Endothelial cell of umbilical vein (primary cell): ENCODE results near the gene CEACAM7. TPM values are rescaled to one million over a fixed set of nuclear protein-coding genes. Genes with fewer than 3 reads are reported as not detected.

Source experiments
- BruUV-seq: library from RNA; stranded (reverse); fragments of 400-500 nt; replicated peaks from 2 replicates; lab custom pipeline; 2021; lab: Mats Ljungman, UMichigan
- CTCF ChIA-PET: fragments of 300-600, 350-600 bp; sonication (Branson Sonifier 250); formaldehyde crosslinking; loops from one replicate; lab custom pipeline; 2021; ENCODE audit warnings: antibody characterized with exemption, inconsistent platforms; lab: Charles Lee
- POLR2A ChIA-PET: fragments of 300-600, 350-600 bp; sonication (Branson Sonifier 250); formaldehyde crosslinking; loops from one replicate; lab custom pipeline; 2021; ENCODE audit warnings: antibody characterized with exemption, inconsistent platforms; lab: Charles Lee
- DNase-seq: peaks from one replicate; pipeline ENCODE4 v3.0.0-alpha.2; 2011; ENCODE audit warnings: low read depth, low spot score
- FAIRE-seq: peaks from 2 replicates; lab custom pipeline; 2011; peaks lifted over from hg19 to GRCh38; lab: Jason Lieb, UNC
- H2AFZ ChIP-seq: 2 replicates; pipeline ENCODE4 v1.6.0; 2012; ENCODE audit warnings: low read depth, low read length, control low read depth, inconsistent platforms
- H3K27ac ChIP-seq: 2 replicates; pipeline ENCODE4 v1.5.1; 2011; ENCODE audit warnings: low read depth, mild to moderate bottlenecking, control low read depth, low read length, moderate library complexity; ENCODE audit not compliant: insufficient read depth
- H3K27me3 ChIP-seq, 2 experiments: 2 replicates each; pipeline versions ENCODE4 v1.6.0 to v1.6.1; 2011; ENCODE audit warnings: low read length in 2 of 2, mixed read lengths in 1 of 2; ENCODE audit not compliant: control insufficient read depth in 2 of 2, insufficient read depth in 2 of 2
- H3K36me3 ChIP-seq, 2 experiments: 2 replicates in 1 of 2; 3 replicates in 1 of 2; pipeline ENCODE4 v1.5.1; 2011; ENCODE audit warnings: low read length in 2 of 2, mild to moderate bottlenecking in 1 of 2, moderate library complexity in 1 of 2; ENCODE audit not compliant: control insufficient read depth in 2 of 2, insufficient read depth in 2 of 2; ENCODE audit errors: extremely low read depth in 1 of 2
- H3K4me1 ChIP-seq: 3 replicates; pipeline ENCODE4 v1.5.1; 2011; ENCODE audit warnings: mild to moderate bottlenecking, low read length; ENCODE audit not compliant: control insufficient read depth, insufficient read depth; ENCODE audit errors: extremely low read depth
- H3K4me2 ChIP-seq: 2 replicates; pipeline ENCODE4 v1.6.1; 2011; ENCODE audit warnings: low read length, control low read depth, mixed read lengths; ENCODE audit not compliant: insufficient read depth
- H3K4me3 ChIP-seq, 3 experiments: fragments of 200-600 bp in 1 of 3; sonication (generic), shearing (Covaris generic) in 1 of 3; replicated peaks in 1 of 3; 2 replicates each; pipeline ENCODE4 v1.5.1; 2011 to 2016; ENCODE audit warnings: control low read depth in 3 of 3, low read length in 3 of 3, mild to moderate bottlenecking in 2 of 3, inconsistent platforms in 1 of 3, low read depth in 1 of 3, moderate library complexity in 1 of 3; ENCODE audit not compliant: insufficient read depth in 1 of 3
- H3K79me2 ChIP-seq: 2 replicates; pipeline ENCODE4 v1.6.0; 2012; ENCODE audit warnings: low read length, inconsistent platforms; ENCODE audit not compliant: control insufficient read depth, insufficient read depth
- H3K9ac ChIP-seq: replicated peaks from 2 replicates; pipeline ENCODE3; 2011; ENCODE audit warnings: low read length, control low read depth; ENCODE audit not compliant: insufficient read depth; ENCODE audit errors: extremely low read depth
- H3K9me1 ChIP-seq: replicated peaks from 3 replicates; pipeline ENCODE4 v1.6.0; 2011; ENCODE audit warnings: mild to moderate bottlenecking, low read length; ENCODE audit not compliant: control insufficient read depth, insufficient read depth; ENCODE audit errors: extremely low read depth
- H3K9me3 ChIP-seq: replicated peaks from 2 replicates; pipeline ENCODE4 v1.5.1; 2012; ENCODE audit warnings: low read length, inconsistent platforms; ENCODE audit not compliant: control insufficient read depth, insufficient read depth
- H4K20me1 ChIP-seq: replicated peaks from 2 replicates; pipeline ENCODE3; 2011; ENCODE audit warnings: mild to moderate bottlenecking, low read length; ENCODE audit not compliant: control insufficient read depth, insufficient read depth; ENCODE audit errors: extremely low read depth
- CTCF ChIP-seq, 2 donors: IDR thresholded peaks; 1 replicate in 1 of 2; 2 replicates in 1 of 2; pipeline ENCODE4 v1.5.1; 2011; ENCODE audit warnings: low read length in 2 of 2, mild to moderate bottlenecking in 2 of 2, moderate library complexity in 2 of 2, control low read depth in 1 of 2, inconsistent platforms in 1 of 2, low read depth in 1 of 2; ENCODE audit not compliant: insufficient read depth in 1 of 2; ENCODE audit errors: extremely low read depth in 1 of 2
- EZH2 ChIP-seq: IDR thresholded peaks from 2 replicates; pipeline ENCODE4 v1.6.1; 2012; ENCODE audit warnings: borderline replicate concordance, low read depth, mild to moderate bottlenecking, moderate library complexity, low read length, inconsistent platforms; ENCODE audit not compliant: severe bottlenecking
- FOS ChIP-seq: IDR thresholded peaks from 2 replicates; pipeline ENCODE4 v1.6.1; 2011; ENCODE audit warnings: mild to moderate bottlenecking, low read length, moderate library complexity, borderline replicate concordance; ENCODE audit not compliant: insufficient read depth
- GATA2 ChIP-seq: IDR thresholded peaks from 2 replicates; pipeline ENCODE4 v1.7.0; 2011; ENCODE audit warnings: low read depth, mild to moderate bottlenecking, moderate library complexity, mixed read lengths, low read length; ENCODE audit not compliant: insufficient read length, insufficient read depth
- JUN ChIP-seq: IDR thresholded peaks from 2 replicates; pipeline ENCODE4 v1.6.1; 2011; ENCODE audit warnings: borderline replicate concordance, low read depth; ENCODE audit not compliant: insufficient read length, insufficient read depth
- MAX ChIP-seq: IDR thresholded peaks from 2 replicates; pipeline ENCODE4 v1.6.1; 2011; ENCODE audit not compliant: insufficient read depth, insufficient read length
- MYC ChIP-seq: IDR thresholded peaks from one replicate; pipeline ENCODE4 v1.6.1; 2011; ENCODE audit warnings: mild to moderate bottlenecking, low read depth, low read length
- POLR2A ChIP-seq: IDR thresholded peaks from 2 replicates; pipeline ENCODE4 v1.6.1; 2012; ENCODE audit warnings: low read depth, mild to moderate bottlenecking, control low read depth, low read length
- POLR2AphosphoS5 ChIP-seq: IDR thresholded peaks from 2 replicates; pipeline ENCODE4 v1.6.1; 2012; ENCODE audit warnings: low read depth, mild to moderate bottlenecking, control low read depth, low read length, moderate library complexity; ENCODE audit not compliant: insufficient read depth
- dilution Hi-C: fragments of 300-500 bp; cut with MboI; formaldehyde crosslinking; loops from one replicate; pipeline ENCODE4 v1.15.0; 2019; ENCODE audit warnings: low sequenced_read_pairs; ENCODE audit not compliant: extremely low pct_ligation_motif_present
- intact Hi-C: fragments of 100-400 bp; cut with micrococcal nuclease; formaldehyde crosslinking; loops from one replicate; pipeline ENCODE4 v1.10.0; 2022
- polyA plus RNA-seq, 4 experiments: library from polyadenylated mRNA; depleted of rRNA in 3 of 4; stranded (reverse) in 3 of 4; unstranded in 1 of 4; fragments of >200 nt; gene quantifications; 2 replicates each; pipeline versions ENCODE4 v1.2.1 to v1.2.3, GENCODE V29; 2011 to 2012; ENCODE audit warnings: missing spikeins in 1 of 4
- total RNA-seq: library from RNA; stranded (reverse); gene quantifications from 2 replicates; pipeline ENCODE4 v1.2.3, GENCODE V29; 2021

The CEACAM7 gene
- total and polyA plus RNA-seq, 2 donors (not counting 3 experiments of a cell fraction or from before 2014, with no cell fraction given), result 0.03 TPM; not detected in 1

GRCh38 chr19:41706741-41707501 is 18.9 kb upstream of the CEACAM7 start:
- dilution Hi-C loops, result no loop called here
- Histone ChIP-seq H3K4me2 (no peak overlapping the region), H3K27me3 (no peaks in the 10 kb centered on the region), H3K4me3 (no peak overlapping the region), H3K36me3 (no peaks in the 10 kb centered on the region), H3K4me1 (no peaks in the 10 kb centered on the region), H3K9me1 (no peaks in the 10 kb centered on the region), H4K20me1 (no peaks in the 10 kb centered on the region), H3K9ac (no peak overlapping the region), H3K27ac (no peak overlapping the region), H3K9me3 (no peaks in the 10 kb centered on the region), H3K79me2 (no peaks in the 10 kb centered on the region), H2AFZ (peak overlapping the region; percentile 69)
- DNase-seq, result peak; percentile 49
- TF ChIP-seq POLR2AphosphoS5 (no peak), JUN (no peak), GATA2 (no peak), FOS (no peak), MYC (no peak), EZH2 (no peak), MAX (no peak), CTCF (IDR thresholded peaks at IDR 0.05; ENCODE audit: extremely low read depth in 1 of 2, insufficient read depth in 1 of 2, low read depth in 1 of 2, low read length in 2 of 2) (peak; percentile 78 to 97), POLR2A (no peak)
- POLR2A ChIA-PET, result no interaction called here
- CTCF ChIA-PET, result interaction anchor here (0.6 to 2.6 kb wide), 22 partner anchors 8 to 114 kb away, joined by 3 to 18 read pairs (median 4); no protein-coding TSS in a partner anchor
- peak; percentile 18 for FAIRE-seq
- intact Hi-C loops, result loop anchor here (2.0 kb wide), 1 partner anchor 40 kb away; no protein-coding TSS in a partner anchor
- no TSS peak for BruUV-seq
